Endothelial cell of umbilical vein (primary cell): ENCODE results near the gene PDE3A.

Experiments used
- EZH2 ChIP-seq: IDR thresholded peaks from 2 replicates; pipeline ENCODE4 v1.6.1; 2012; ENCODE audit warnings: borderline replicate concordance, low read depth, mild to moderate bottlenecking, moderate library complexity, low read length, inconsistent platforms; ENCODE audit not compliant: severe bottlenecking
- FOS ChIP-seq: IDR thresholded peaks from 2 replicates; pipeline ENCODE4 v1.6.1; 2011; ENCODE audit warnings: mild to moderate bottlenecking, low read length, moderate library complexity, borderline replicate concordance; ENCODE audit not compliant: insufficient read depth
- POLR2A ChIP-seq: IDR thresholded peaks from 2 replicates; pipeline ENCODE4 v1.6.1; 2012; ENCODE audit warnings: low read depth, mild to moderate bottlenecking, control low read depth, low read length
- POLR2AphosphoS5 ChIP-seq: IDR thresholded peaks from 2 replicates; pipeline ENCODE4 v1.6.1; 2012; ENCODE audit warnings: low read depth, mild to moderate bottlenecking, control low read depth, low read length, moderate library complexity; ENCODE audit not compliant: insufficient read depth
- TF ChIP-seq, protein P1 (sequence below): IDR thresholded peaks from 2 replicates; pipeline ENCODE4 v1.6.1; 2011; ENCODE audit not compliant: insufficient read depth, insufficient read length
- TF ChIP-seq, protein P2 (sequence below), 2 donors: IDR thresholded peaks; 1 replicate in 1 of 2; 2 replicates in 1 of 2; pipeline ENCODE4 v1.5.1; 2011; ENCODE audit warnings: low read length in 2 of 2, mild to moderate bottlenecking in 2 of 2, moderate library complexity in 2 of 2, control low read depth in 1 of 2, inconsistent platforms in 1 of 2, low read depth in 1 of 2; ENCODE audit not compliant: insufficient read depth in 1 of 2; ENCODE audit errors: extremely low read depth in 1 of 2

DNA sequence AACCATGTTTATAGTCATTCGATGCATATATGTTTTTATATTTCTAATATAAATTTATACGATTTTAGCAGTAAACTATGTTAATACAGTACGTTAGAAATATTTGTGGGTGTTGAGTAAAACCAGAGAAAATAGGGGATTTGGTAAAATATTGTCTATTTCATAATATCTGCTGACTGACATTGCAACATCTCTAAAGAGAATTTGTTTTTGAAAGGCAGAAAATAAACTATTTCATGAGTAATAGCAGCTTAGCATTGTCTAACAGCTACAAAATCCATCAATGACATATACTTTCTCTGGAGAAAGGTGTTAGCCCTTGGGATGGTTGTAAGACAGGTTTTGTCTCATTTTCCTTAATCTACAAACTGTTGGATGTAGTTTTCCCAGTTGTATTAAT lies 144.9 kb downstream of the PDE3A start:
- no peak for TF ChIP-seq POLR2A
- TF ChIP-seq, protein P1, sequence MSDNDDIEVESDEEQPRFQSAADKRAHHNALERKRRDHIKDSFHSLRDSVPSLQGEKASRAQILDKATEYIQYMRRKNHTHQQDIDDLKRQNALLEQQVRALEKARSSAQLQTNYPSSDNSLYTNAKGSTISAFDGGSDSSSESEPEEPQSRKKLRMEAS = no peak
- no peak for TF ChIP-seq EZH2
- TF ChIP-seq, protein P2, sequence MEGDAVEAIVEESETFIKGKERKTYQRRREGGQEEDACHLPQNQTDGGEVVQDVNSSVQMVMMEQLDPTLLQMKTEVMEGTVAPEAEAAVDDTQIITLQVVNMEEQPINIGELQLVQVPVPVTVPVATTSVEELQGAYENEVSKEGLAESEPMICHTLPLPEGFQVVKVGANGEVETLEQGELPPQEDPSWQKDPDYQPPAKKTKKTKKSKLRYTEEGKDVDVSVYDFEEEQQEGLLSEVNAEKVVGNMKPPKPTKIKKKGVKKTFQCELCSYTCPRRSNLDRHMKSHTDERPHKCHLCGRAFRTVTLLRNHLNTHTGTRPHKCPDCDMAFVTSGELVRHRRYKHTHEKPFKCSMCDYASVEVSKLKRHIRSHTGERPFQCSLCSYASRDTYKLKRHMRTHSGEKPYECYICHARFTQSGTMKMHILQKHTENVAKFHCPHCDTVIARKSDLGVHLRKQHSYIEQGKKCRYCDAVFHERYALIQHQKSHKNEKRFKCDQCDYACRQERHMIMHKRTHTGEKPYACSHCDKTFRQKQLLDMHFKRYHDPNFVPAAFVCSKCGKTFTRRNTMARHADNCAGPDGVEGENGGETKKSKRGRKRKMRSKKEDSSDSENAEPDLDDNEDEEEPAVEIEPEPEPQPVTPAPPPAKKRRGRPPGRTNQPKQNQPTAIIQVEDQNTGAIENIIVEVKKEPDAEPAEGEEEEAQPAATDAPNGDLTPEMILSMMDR (IDR thresholded peaks at IDR 0.05; ENCODE audit: extremely low read depth in 1 of 2, insufficient read depth in 1 of 2, low read depth in 1 of 2, low read length in 2 of 2) = no peak
- no peak for TF ChIP-seq FOS
- no peak for TF ChIP-seq POLR2AphosphoS5
